ENCODE measurements around the gene HDHD3. TPM values are rescaled to one million over a fixed set of nuclear protein-coding genes. Genes with fewer than 3 reads are reported as not detected.
"Not testable (repeated sequence)": the region's sequence is repeated elsewhere in the genome, so short reads cannot be mapped to it uniquely, and the experiment has no call there.

The HDHD3 gene
- 1.5 and 5.8 TPM in 2 replicates for total RNA-seq (2014; rRNA removed; shearing (Covaris generic))

DNA sequence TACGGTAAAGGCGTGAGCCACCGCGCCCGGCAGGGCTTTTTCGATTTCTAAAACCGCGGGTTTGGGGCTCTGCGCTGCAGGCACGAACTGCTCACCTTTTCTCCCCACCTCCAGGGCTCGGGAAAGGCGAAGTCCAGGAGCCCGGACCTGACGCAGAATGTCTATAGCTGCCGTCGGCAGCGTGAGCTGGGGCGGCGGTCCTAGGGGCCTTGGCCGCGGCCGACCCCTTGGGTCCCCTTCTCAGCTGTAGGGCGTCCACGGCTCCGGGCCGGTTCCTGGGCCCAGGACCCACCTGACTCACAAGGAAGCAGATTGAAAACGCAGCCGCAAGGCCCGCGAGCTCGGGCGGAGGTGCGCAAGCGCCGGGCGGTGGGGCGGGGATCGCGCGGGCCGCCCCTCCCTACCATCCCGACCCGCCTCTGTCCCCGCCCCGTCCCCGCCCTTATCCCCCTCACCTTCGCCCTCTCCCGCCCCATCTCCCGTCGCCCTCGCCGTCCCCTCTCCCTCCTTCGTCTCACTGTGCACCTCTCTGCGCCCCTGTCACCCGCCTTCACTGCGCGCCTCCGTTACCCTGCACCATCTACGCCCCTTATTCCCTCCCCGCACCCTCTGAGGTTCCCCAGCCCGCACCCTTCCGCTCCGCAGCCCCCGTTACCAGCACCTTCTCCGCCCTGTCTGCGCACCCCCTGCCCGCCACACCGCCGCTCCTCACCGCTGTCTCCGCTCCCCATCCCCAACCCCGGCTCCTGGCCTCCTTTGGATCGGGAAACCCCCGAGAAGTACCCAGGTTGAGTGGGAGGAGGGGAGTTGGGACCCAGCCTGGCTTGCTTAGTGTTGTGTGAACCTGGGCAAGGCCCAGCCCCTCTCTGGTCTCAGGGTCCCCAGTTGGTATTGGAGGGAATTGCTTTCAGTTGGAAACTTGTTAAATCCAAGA lies at the start of gene HDHD3:
HDHD3 (minus strand) TSS at position 353 of the 934 bp plus-strand sequence. CDS start 2,632 bp downstream, outside the sequence.
- Histone ChIP-seq H3K4me1 (replicated peaks) (peaks cover 10% of the 10 kb centered on the region), H3K27me3 (replicated peaks) (no peaks in the 10 kb centered on the region), H3K27ac (no peak within 1 kb of the TSS), H3K9me3 (replicated peaks) (no peaks in the 10 kb centered on the region), H3K4me3 (peak within 1 kb of the TSS; percentile 90), H3K36me3 (no peaks in the 10 kb centered on the region; the same call in 1 of the 2 replicates)
- DNase-seq (ENCODE audit: low read depth in 1 of 2, low spot score in 2 of 2) = peak; percentile 61 to 66

- Histone ChIP-seq H3K4me3 (no peak overlapping the region), H3K27me3 (replicated peaks) (no peaks in the 10 kb centered on the region), H3K4me1 (replicated peaks) (no peaks in the 10 kb centered on the region), H3K36me3 (no peaks in the 10 kb centered on the region), H3K27ac (no peak overlapping the region), H3K9me3 (replicated peaks) (no peaks in the 10 kb centered on the region)
- no peak for DNase-seq (ENCODE audit: low read depth in 1 of 2, low spot score in 2 of 2)
Observed at GRCh38 chr9:113425072-113425471, 48.3 kb upstream of the HDHD3 start.

DNA sequence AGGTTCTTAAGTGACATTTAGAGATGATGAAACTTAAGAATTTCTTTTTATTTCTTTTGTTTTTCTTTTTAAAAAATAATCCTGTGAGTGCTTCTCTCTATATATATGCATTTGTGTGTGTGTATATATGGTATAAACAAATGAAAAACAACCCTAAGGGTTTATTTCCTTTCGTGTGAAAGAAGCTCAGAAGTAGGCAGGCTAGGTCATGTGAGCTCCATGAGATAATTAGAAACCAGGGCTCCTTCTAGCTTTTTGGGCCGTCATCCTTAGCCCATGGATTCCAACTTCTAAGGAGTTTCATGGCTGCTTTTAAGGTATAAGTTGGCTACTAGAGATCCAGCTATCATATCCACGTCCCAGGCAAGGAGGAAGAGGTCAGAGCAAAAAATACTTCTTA lies 44.9 kb upstream of the HDHD3 start:
- H3K9me3 ChIP-seq (replicated peaks) = no peaks in the 10 kb centered on the region
- H3K27me3 ChIP-seq (replicated peaks) = no peaks in the 10 kb centered on the region
- no peak overlapping the region for H3K27ac ChIP-seq
- H3K4me3 ChIP-seq = no peak overlapping the region
- no peaks in the 10 kb centered on the region for H3K36me3 ChIP-seq
- DNase-seq (ENCODE audit: low read depth in 1 of 2, low spot score in 2 of 2) = no peak
- no peaks in the 10 kb centered on the region for H3K4me1 ChIP-seq (replicated peaks)

GRCh38 chr9:113417370-113417769 lies 40.6 kb upstream of the HDHD3 start:
- no peaks in the 10 kb centered on the region for H3K27me3 ChIP-seq (replicated peaks)
- H3K27ac ChIP-seq = no peak overlapping the region
- H3K4me3 ChIP-seq = no peak overlapping the region
- no peaks in the 10 kb centered on the region for H3K36me3 ChIP-seq
- H3K4me1 ChIP-seq (replicated peaks) = no peaks in the 10 kb centered on the region
- no peak for DNase-seq (ENCODE audit: low read depth in 1 of 2, low spot score in 2 of 2)
- H3K9me3 ChIP-seq (replicated peaks) = no peaks in the 10 kb centered on the region

DNA sequence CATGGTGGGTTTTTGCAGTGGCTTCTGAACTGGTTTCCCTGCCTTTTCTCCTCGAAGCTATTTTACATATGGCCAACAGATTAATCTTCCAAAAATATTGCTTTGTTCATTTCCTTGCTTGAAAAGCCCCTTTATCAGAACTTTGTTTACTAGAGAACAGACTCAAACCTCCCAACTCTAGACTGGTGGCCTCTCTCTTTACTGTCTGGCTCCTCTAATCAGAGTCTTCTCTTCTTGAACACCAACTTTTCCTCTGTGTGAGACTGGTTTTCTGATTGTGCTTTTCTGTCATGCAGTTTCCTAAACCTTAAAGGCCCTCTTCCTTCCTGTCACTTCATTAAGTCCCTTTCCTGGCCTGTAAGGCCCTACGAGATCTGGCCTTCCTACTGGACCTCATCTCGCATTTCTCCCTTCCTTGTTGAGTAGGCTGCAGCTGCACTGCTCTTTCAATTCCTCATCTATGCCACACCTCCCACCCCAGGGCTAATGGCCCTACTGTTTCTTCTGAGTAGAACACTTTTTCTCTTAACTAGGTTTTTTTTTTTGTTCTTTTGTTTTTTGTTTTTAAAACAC lies 39.4 kb upstream of the HDHD3 start:
- H3K4me3 ChIP-seq = no peak overlapping the region
- no peak for DNase-seq (ENCODE audit: low read depth in 1 of 2, low spot score in 2 of 2)
- no peaks in the 10 kb centered on the region; the same call in 1 of the 2 replicates for H3K4me1 ChIP-seq (replicated peaks)
- H3K36me3 ChIP-seq = no peaks in the 10 kb centered on the region
- no peak overlapping the region for H3K27ac ChIP-seq
- no peaks in the 10 kb centered on the region for H3K27me3 ChIP-seq (replicated peaks)
- no peaks in the 10 kb centered on the region for H3K9me3 ChIP-seq (replicated peaks)

- Histone ChIP-seq H3K4me3 (peak within 1 kb of the TSS; percentile 78), H3K4me1 (replicated peaks) (no peaks in the 10 kb centered on the region; the same call in none of the 2 replicates), H3K27ac (peak within 1 kb of the TSS; percentile 96), H3K9me3 (replicated peaks) (no peaks in the 10 kb centered on the region), H3K27me3 (replicated peaks) (no peaks in the 10 kb centered on the region), H3K36me3 (peaks cover 37% of the 10 kb centered on the region)
- DNase-seq (ENCODE audit: low read depth in 1 of 2, low spot score in 2 of 2) = peak; percentile 92 to 93
Observed at GRCh38 chr9:113410207-113410864, 33.5 kb upstream of the HDHD3 start, which contains the start of the genes C9orf43 and POLE3. Gene C9orf43 (plus strand): TSS chr9:113410747. CDS start chr9:113413494, 2,747 bp downstream. Gene POLE3 (minus strand): TSS chr9:113410675. CDS start chr9:113410293, 382 bp downstream.

GRCh38 chr9:113409883-113410206 lies 33.1 kb upstream of the HDHD3 start:
- Histone ChIP-seq H3K27ac (peak overlapping the region; percentile 96), H3K27me3 (replicated peaks) (no peaks in the 10 kb centered on the region), H3K4me3 (peak overlapping the region; percentile 78), H3K9me3 (replicated peaks) (no peaks in the 10 kb centered on the region), H3K36me3 (peaks cover 37% of the 10 kb centered on the region), H3K4me1 (replicated peaks) (no peaks in the 10 kb centered on the region; the same call in none of the 2 replicates)
- DNase-seq (ENCODE audit: low read depth in 1 of 2, low spot score in 2 of 2) = no peak

DNA sequence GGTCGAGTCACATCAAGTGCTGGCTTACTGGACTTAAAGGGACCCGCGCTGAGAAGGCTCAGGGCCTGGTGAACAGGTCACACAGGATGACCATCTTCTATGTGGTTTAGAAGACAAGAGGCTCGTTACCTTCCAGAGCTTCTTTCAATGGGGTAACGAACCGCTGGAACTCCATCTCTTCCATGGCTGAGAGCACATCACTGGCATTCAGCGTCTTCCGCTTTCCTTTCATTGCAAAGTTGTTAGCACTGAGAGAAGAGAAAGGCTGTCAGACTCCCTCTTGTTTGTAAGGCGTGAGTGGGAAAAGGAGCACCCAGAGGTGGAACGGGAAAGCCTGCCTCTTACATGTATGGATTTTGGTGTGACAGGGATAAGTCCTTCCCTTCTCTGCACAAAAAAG lies 32.7 kb upstream of the HDHD3 start:
- Histone ChIP-seq H3K9me3 (replicated peaks) (no peaks in the 10 kb centered on the region), H3K27ac (peak overlapping the region; percentile 96; the same call in 1 of the 2 replicates), H3K36me3 (peaks cover 37% of the 10 kb centered on the region), H3K4me3 (peak overlapping the region; percentile 78), H3K4me1 (replicated peaks) (no peaks in the 10 kb centered on the region; the same call in none of the 2 replicates), H3K27me3 (replicated peaks) (no peaks in the 10 kb centered on the region)
- no peak for DNase-seq (ENCODE audit: low read depth in 1 of 2, low spot score in 2 of 2)

DNA sequence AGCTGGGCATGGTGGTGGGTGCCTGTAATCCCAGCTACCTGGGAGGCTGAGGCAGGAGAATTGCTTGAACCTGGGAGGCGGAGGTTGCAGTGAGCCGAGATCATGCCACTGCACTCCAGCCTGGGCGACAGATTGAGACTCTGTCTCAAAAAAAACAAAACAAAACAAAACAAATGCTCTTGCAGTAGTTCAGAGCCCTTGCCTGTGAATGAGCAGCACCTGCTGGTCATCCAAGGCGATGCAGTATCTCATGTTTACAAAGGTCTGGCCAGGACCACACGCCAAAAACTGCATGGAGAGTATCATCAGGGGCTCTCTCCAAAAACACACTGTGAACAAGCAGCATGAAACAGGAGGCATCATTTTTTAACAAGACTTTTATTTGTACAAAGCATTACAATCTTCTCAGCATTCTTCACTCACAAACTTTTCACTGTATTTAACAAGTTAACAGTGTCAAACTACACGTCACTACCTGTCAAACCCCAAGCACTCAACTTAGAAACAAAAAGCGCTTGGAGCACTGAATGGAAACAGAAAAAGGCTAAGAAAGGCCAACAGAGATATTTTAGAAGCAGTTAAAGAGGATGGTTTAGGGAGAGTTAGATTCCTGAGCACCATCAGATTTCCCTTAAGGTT lies 30.2 kb upstream of the HDHD3 start:
- H3K4me3 ChIP-seq; H3K27ac ChIP-seq; H3K4me1 ChIP-seq (replicated peaks); H3K9me3 ChIP-seq (replicated peaks); H3K27me3 ChIP-seq (replicated peaks): not testable (repeated sequence)
- DNase-seq (ENCODE audit: low read depth in 1 of 2, low spot score in 2 of 2) = peak; percentile 33 to 59
- H3K36me3 ChIP-seq = peaks cover 37% of the 10 kb centered on the region

DNA sequence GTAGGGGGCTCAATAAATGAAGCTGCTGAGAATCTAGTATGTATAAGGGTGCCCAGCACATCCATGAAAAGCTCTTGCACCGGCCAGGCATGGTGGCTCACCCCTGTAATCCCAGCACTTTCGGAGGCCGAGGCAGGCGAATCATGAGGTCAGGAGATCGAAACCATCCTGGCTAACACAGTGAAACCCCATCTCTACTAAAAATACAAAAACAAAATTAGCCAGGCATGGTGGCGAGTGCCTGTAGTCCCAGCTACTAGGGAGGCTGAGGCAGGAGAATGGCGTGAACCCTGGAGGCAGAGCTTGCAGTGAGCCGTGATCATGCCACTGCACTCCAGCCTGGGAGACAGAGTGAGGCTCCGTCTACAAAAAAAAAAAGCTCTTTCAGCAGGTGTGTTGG lies 29.6 kb upstream of the HDHD3 start:
- H3K9me3 ChIP-seq (replicated peaks); DNase-seq (ENCODE audit: low read depth in 1 of 2, low spot score in 2 of 2); H3K4me1 ChIP-seq (replicated peaks); H3K27ac ChIP-seq; H3K27me3 ChIP-seq (replicated peaks); H3K4me3 ChIP-seq: not testable (repeated sequence)
- H3K36me3 ChIP-seq = peaks cover 37% of the 10 kb centered on the region

GRCh38 chr9:113403646-113404045 lies 26.9 kb upstream of the HDHD3 start:
- no peaks in the 10 kb centered on the region for H3K27me3 ChIP-seq (replicated peaks)

GRCh38 chr9:113401027-113401792 lies 24.4 kb upstream of the HDHD3 start, which contains the start of gene ALAD:
Gene ALAD (minus strand): TSS chr9:113401284. CDS start chr9:113393559, 7,725 bp downstream.
- Histone ChIP-seq H3K4me3 (peak within 1 kb of the TSS; percentile 64), H3K9me3 (replicated peaks) (no peaks in the 10 kb centered on the region), H3K27ac (peak within 1 kb of the TSS; percentile 9), H3K36me3 (no peaks in the 10 kb centered on the region), H3K27me3 (replicated peaks) (no peaks in the 10 kb centered on the region), H3K4me1 (replicated peaks) (peaks cover 23% of the 10 kb centered on the region)
- peak; percentile 98 to 99 for DNase-seq (ENCODE audit: low read depth in 1 of 2, low spot score in 2 of 2)

More at GRCh38 chr9:113403646-113404045, 26.9 kb upstream of the HDHD3 start:
- DNase-seq (ENCODE audit: low read depth in 1 of 2, low spot score in 2 of 2) = no peak
- H3K4me3 ChIP-seq = no peak overlapping the region
- peaks cover 22% of the 10 kb centered on the region for H3K36me3 ChIP-seq
- H3K27ac ChIP-seq = no peak overlapping the region
- H3K9me3 ChIP-seq (replicated peaks) = no peaks in the 10 kb centered on the region
- H3K4me1 ChIP-seq (replicated peaks) = peaks cover 13% of the 10 kb centered on the region

All from SJSA1 (cell line).